SK-N-SH treated with all-trans-retinoic acid at 6 μM for 48 hours (cell line): ENCODE measurements around the gene SPRING1.

Experiments used
- ATAC-seq: fragments of 200-7000 bp; cut with Tn5 transposase; 3 replicates; pipeline ENCODE4 v1.9.1; 2020; ENCODE audit warnings: mild to moderate bottlenecking, moderate library complexity
- ARNTL ChIP-seq: fragments of 450-650 bp; formaldehyde crosslinking; IDR thresholded peaks from 2 replicates; pipeline ENCODE4 v1.5.0; 2020; ENCODE audit warnings: low read depth, mild to moderate bottlenecking, moderate library complexity, borderline replicate concordance
- BACH2 ChIP-seq: fragments of 250-450 bp; sonication (Bioruptor Pico); IDR thresholded peaks from 2 replicates; pipeline ENCODE4 v1.9.0; 2021; ENCODE audit warnings: mild to moderate bottlenecking, borderline replicate concordance
- ESRRG ChIP-seq: fragments of 250-450 bp; sonication (Bioruptor Pico); IDR thresholded peaks from 2 replicates; pipeline ENCODE4 v1.6.1; 2021; ENCODE audit warnings: mild to moderate bottlenecking
- GLIS3 ChIP-seq: fragments of 250-450 bp; sonication (Bioruptor Pico); IDR thresholded peaks from 2 replicates; pipeline ENCODE4 v1.5.0; 2020; ENCODE audit warnings: mild to moderate bottlenecking, moderate library complexity
- ISL1 ChIP-seq: fragments of 250-450 bp; sonication (Bioruptor Pico); IDR thresholded peaks from 2 replicates; pipeline ENCODE4 v2.1.2; 2022; ENCODE audit warnings: mild to moderate bottlenecking, moderate library complexity
- RARB ChIP-seq: fragments of 250-450 bp; sonication (Bioruptor Pico); IDR thresholded peaks from 2 replicates; pipeline ENCODE4 v1.8.0; 2021; ENCODE audit warnings: mild to moderate bottlenecking, moderate library complexity
- SNAI2 ChIP-seq: fragments of 250-450 bp; sonication (Bioruptor Pico); IDR thresholded peaks from 2 replicates; pipeline ENCODE4 v1.5.0; 2020; ENCODE audit warnings: mild to moderate bottlenecking, moderate library complexity
- TCF4 ChIP-seq: fragments of 250-450 bp; sonication (Bioruptor Pico); IDR thresholded peaks from 2 replicates; pipeline ENCODE4 v1.8.0; 2021; ENCODE audit warnings: mild to moderate bottlenecking, moderate library complexity, borderline replicate concordance
- TOX ChIP-seq: fragments of 250-450 bp; sonication (Bioruptor Pico); IDR thresholded peaks from 2 replicates; pipeline ENCODE4 v1.8.0; 2021; ENCODE audit warnings: mild to moderate bottlenecking, moderate library complexity, borderline replicate concordance
- ZC3H10 ChIP-seq: fragments of 250-450 bp; sonication (Bioruptor Pico); IDR thresholded peaks from 2 replicates; pipeline ENCODE4 v1.5.1; 2021; ENCODE audit warnings: mild to moderate bottlenecking, moderate library complexity
- ZFP3 ChIP-seq: fragments of 250-450 bp; sonication (Bioruptor Pico); IDR thresholded peaks from 2 replicates; pipeline ENCODE4 v1.5.0; 2020; ENCODE audit warnings: mild to moderate bottlenecking, moderate library complexity
- ZFP30 ChIP-seq: fragments of 450-650 bp; formaldehyde crosslinking; IDR thresholded peaks from 2 replicates; pipeline ENCODE4 v1.5.0; 2022; ENCODE audit warnings: mild to moderate bottlenecking, moderate library complexity
- ZNF70 ChIP-seq: fragments of 450-650 bp; formaldehyde crosslinking; IDR thresholded peaks from 2 replicates; pipeline ENCODE4 v1.5.0; 2020; ENCODE audit warnings: mild to moderate bottlenecking, moderate library complexity
- ZNF8 ChIP-seq: fragments of 450-650 bp; formaldehyde crosslinking; IDR thresholded peaks from 2 replicates; pipeline ENCODE4 v1.5.0; 2020; ENCODE audit warnings: mild to moderate bottlenecking, moderate library complexity
- TF ChIP-seq, protein P1 (sequence below): fragments of 250-450 bp; sonication (Bioruptor Pico); IDR thresholded peaks from 2 replicates; pipeline ENCODE4 v1.5.0; 2020; ENCODE audit warnings: mild to moderate bottlenecking, moderate library complexity
- TF ChIP-seq, protein P2 (sequence below): fragments of 250-450 bp; sonication (Bioruptor Pico); IDR thresholded peaks from 2 replicates; pipeline ENCODE4 v1.5.1; 2020; ENCODE audit warnings: low read depth, mild to moderate bottlenecking, moderate library complexity
- TF ChIP-seq, protein P3 (sequence below): fragments of 250-450 bp; sonication (Bioruptor Pico); IDR thresholded peaks from 2 replicates; pipeline ENCODE4 v1.8.0; 2020; ENCODE audit warnings: mild to moderate bottlenecking, moderate library complexity, borderline replicate concordance
- TF ChIP-seq, protein P4 (sequence below): fragments of 250-450 bp; sonication (Bioruptor Pico); IDR thresholded peaks from 2 replicates; pipeline ENCODE4 v1.5.1; 2021; ENCODE audit warnings: mild to moderate bottlenecking, moderate library complexity
- TF ChIP-seq, protein P5 (sequence below): fragments of 250-450 bp; sonication (Bioruptor Pico); IDR thresholded peaks from 2 replicates; pipeline ENCODE4 v1.8.0; 2021; ENCODE audit warnings: low read depth, mild to moderate bottlenecking, moderate library complexity, borderline replicate concordance

Gene SPRING1

DNA sequence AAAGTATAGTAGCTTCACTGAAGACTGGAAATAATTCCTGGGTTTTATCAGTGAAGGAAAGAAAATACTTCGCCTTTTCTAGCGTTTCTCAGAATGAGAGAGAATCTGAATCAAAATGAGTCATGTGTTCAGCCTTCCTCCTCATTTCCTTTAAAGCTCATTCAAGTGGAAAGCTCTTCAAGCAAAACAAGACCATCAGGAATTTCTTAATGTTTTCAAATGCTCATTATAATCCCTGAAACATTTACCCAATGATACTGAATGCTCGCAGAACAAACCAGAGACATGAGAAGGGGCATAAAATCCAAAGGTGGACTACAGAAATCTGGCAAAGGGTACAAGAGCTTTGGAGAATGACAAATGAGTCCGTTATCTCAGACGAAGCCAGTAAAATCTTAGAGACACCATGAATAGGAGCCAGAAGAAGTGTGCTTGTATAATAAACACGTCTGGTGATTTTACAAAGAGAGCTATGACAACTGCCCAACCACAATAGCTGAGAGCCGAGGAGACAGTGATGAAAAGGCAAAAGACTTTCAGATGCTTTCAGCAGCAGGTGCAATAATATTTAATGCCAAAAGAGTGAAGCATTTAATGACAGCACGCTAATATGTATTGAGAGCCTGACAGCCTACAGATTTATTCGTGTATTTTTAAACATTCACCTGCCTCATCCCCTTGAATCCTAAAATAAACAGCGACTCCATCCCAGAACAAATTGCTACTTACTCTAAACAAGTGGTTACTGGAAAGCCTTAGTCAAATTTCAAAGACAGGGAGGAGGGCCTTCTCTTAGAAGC lies 19.0 kb downstream of the SPRING1 start:
- no peak for TF ChIP-seq ZFP30 (CRISPR knock-in tag)
- TF ChIP-seq, protein P1, sequence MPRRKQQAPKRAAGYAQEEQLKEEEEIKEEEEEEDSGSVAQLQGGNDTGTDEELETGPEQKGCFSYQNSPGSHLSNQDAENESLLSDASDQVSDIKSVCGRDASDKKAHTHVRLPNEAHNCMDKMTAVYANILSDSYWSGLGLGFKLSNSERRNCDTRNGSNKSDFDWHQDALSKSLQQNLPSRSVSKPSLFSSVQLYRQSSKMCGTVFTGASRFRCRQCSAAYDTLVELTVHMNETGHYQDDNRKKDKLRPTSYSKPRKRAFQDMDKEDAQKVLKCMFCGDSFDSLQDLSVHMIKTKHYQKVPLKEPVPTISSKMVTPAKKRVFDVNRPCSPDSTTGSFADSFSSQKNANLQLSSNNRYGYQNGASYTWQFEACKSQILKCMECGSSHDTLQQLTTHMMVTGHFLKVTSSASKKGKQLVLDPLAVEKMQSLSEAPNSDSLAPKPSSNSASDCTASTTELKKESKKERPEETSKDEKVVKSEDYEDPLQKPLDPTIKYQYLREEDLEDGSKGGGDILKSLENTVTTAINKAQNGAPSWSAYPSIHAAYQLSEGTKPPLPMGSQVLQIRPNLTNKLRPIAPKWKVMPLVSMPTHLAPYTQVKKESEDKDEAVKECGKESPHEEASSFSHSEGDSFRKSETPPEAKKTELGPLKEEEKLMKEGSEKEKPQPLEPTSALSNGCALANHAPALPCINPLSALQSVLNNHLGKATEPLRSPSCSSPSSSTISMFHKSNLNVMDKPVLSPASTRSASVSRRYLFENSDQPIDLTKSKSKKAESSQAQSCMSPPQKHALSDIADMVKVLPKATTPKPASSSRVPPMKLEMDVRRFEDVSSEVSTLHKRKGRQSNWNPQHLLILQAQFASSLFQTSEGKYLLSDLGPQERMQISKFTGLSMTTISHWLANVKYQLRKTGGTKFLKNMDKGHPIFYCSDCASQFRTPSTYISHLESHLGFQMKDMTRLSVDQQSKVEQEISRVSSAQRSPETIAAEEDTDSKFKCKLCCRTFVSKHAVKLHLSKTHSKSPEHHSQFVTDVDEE (CRISPR knock-in tag) = no peak
- TF ChIP-seq RARB (CRISPR knock-in tag) = no peak
- TF ChIP-seq GLIS3 (CRISPR knock-in tag) = no peak
- TF ChIP-seq ZNF70 (CRISPR knock-in tag) = no peak
- no peak for TF ChIP-seq ISL1 (CRISPR knock-in tag)
- no peak for TF ChIP-seq ESRRG (CRISPR knock-in tag)
- no peak for TF ChIP-seq ZC3H10
- TF ChIP-seq, protein P2, sequence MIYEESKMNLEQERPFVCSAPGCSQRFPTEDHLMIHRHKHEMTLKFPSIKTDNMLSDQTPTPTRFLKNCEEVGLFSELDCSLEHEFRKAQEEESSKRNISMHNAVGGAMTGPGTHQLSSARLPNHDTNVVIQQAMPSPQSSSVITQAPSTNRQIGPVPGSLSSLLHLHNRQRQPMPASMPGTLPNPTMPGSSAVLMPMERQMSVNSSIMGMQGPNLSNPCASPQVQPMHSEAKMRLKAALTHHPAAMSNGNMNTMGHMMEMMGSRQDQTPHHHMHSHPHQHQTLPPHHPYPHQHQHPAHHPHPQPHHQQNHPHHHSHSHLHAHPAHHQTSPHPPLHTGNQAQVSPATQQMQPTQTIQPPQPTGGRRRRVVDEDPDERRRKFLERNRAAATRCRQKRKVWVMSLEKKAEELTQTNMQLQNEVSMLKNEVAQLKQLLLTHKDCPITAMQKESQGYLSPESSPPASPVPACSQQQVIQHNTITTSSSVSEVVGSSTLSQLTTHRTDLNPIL (CRISPR knock-in tag) = no peak
- TF ChIP-seq BACH2 (CRISPR knock-in tag) = no peak
- TF ChIP-seq TCF4 (CRISPR knock-in tag) = no peak
- no peak for TF ChIP-seq ZFP3
- ATAC-seq = no peak

DNA sequence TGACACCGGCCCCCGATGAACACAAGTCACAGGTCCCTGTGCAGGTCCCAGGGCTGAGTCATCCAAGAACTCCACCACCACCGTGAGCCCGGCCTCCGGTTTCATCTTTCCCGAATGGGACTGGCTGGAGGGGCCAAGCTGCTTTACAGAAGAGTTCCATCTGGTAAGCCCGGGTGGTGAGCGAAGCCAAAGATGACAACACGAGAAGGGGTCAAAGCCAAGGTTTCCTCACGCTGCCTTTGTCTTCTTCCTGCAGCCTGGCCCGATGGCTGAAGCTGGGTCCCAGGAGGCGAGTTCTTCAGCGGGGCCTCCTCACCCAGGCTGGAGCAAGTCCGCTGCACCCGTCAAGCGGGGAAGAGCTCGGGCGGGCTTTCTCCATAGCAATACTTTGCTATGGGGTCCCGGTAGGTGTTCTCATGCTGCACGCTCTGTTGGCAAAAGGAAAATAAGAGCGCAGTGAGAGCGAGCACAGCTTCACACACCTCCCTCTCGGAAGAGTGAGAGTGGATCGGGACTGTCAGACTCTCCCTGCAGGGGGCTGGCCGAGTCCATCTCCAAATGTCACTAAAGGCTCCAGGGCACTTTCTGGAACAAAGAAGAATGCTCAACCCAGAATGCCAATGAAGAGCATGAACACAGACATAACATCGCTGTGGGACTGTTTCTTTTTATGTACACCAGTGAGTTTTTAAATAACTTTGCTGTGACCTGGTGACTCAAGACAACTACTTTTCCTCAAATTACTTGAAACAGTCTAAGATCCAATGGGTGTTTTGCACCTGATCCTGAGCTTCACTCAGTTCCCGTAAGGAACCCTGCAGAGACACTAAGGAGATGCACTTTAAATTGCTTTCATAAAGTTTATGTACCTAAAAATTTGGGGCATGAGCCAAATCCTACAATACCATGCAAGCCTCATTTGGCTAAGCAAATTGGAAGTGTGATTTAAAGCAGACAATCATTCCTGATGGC lies 20.1 kb downstream of the SPRING1 start:
- TF ChIP-seq SNAI2 (CRISPR knock-in tag) = no peak
- TF ChIP-seq, protein P3, sequence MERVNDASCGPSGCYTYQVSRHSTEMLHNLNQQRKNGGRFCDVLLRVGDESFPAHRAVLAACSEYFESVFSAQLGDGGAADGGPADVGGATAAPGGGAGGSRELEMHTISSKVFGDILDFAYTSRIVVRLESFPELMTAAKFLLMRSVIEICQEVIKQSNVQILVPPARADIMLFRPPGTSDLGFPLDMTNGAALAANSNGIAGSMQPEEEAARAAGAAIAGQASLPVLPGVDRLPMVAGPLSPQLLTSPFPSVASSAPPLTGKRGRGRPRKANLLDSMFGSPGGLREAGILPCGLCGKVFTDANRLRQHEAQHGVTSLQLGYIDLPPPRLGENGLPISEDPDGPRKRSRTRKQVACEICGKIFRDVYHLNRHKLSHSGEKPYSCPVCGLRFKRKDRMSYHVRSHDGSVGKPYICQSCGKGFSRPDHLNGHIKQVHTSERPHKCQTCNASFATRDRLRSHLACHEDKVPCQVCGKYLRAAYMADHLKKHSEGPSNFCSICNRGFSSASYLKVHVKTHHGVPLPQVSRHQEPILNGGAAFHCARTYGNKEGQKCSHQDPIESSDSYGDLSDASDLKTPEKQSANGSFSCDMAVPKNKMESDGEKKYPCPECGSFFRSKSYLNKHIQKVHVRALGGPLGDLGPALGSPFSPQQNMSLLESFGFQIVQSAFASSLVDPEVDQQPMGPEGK (CRISPR knock-in tag) = no peak
- TF ChIP-seq ARNTL (CRISPR knock-in tag) = no peak
- TF ChIP-seq RARB (CRISPR knock-in tag) = no peak
- TF ChIP-seq ZC3H10 = no peak
- no peak for TF ChIP-seq ZFP3
- TF ChIP-seq, protein P4, sequence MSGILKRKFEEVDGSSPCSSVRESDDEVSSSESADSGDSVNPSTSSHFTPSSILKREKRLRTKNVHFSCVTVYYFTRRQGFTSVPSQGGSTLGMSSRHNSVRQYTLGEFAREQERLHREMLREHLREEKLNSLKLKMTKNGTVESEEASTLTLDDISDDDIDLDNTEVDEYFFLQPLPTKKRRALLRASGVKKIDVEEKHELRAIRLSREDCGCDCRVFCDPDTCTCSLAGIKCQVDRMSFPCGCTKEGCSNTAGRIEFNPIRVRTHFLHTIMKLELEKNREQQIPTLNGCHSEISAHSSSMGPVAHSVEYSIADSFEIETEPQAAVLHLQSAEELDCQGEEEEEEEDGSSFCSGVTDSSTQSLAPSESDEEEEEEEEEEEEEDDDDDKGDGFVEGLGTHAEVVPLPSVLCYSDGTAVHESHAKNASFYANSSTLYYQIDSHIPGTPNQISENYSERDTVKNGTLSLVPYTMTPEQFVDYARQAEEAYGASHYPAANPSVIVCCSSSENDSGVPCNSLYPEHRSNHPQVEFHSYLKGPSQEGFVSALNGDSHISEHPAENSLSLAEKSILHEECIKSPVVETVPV (CRISPR knock-in tag) = no peak
- TF ChIP-seq BACH2 (CRISPR knock-in tag) = no peak
- TF ChIP-seq ZNF70 (CRISPR knock-in tag) = no peak
- TF ChIP-seq, protein P1 (CRISPR knock-in tag) = no peak
- TF ChIP-seq TOX (CRISPR knock-in tag) = no peak
- TF ChIP-seq, protein P5, sequence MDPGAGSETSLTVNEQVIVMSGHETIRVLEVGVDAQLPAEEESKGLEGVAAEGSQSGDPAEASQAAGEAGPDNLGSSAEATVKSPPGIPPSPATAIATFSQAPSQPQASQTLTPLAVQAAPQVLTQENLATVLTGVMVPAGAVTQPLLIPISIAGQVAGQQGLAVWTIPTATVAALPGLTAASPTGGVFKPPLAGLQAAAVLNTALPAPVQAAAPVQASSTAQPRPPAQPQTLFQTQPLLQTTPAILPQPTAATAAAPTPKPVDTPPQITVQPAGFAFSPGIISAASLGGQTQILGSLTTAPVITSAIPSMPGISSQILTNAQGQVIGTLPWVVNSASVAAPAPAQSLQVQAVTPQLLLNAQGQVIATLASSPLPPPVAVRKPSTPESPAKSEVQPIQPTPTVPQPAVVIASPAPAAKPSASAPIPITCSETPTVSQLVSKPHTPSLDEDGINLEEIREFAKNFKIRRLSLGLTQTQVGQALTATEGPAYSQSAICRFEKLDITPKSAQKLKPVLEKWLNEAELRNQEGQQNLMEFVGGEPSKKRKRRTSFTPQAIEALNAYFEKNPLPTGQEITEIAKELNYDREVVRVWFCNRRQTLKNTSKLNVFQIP (CRISPR knock-in tag) = no peak
- TF ChIP-seq ZNF8 (CRISPR knock-in tag) = no peak

More for the DNA sequence above, 20.1 kb downstream of the SPRING1 start:
- ATAC-seq = no peak
